Vagina (tissue), 2 donors: Measurements from ENCODE around the gene DIMT1.

Experiments
- CTCF ChIP-seq, 3 experiments: fragments of 450-650 bp in 2 of 3; fragments of 200-600 bp in 1 of 3; sonication (generic) in 1 of 3; IDR thresholded peaks; one replicate each; pipeline ENCODE4 v1.5.1; 2017 to 2019; ENCODE audit warnings: antibody characterized with exemption in 3 of 3, mild to moderate bottlenecking in 2 of 3, moderate library complexity in 2 of 3
- POLR2A ChIP-seq, 2 donors: fragments of 450-650 bp; IDR thresholded peaks; one replicate each; pipeline ENCODE4 v1.6.1; 2017; ENCODE audit warnings: antibody characterized with exemption in 2 of 2, mild to moderate bottlenecking in 2 of 2, moderate library complexity in 2 of 2

- TF ChIP-seq CTCF (IDR thresholded peaks at IDR 0.05) (no peak), POLR2A (IDR thresholded peaks at IDR 0.05) (no peak)
These were observed 28.3 kb upstream of the DIMT1 start for GRCh38 chr5:62431735-62432620.
